Endothelial cell of umbilical vein (primary cell): ENCODE data around the gene NCOA5. TPM values are rescaled to one million over a fixed set of nuclear protein-coding genes. Genes with fewer than 3 reads are reported as not detected.

Experiments used
- BruUV-seq: library from RNA; stranded (reverse); fragments of 400-500 nt; replicated peaks from 2 replicates; lab custom pipeline; 2021; lab: Mats Ljungman, UMichigan
- CTCF ChIA-PET: fragments of 300-600, 350-600 bp; sonication (Branson Sonifier 250); formaldehyde crosslinking; loops from one replicate; lab custom pipeline; 2021; ENCODE audit warnings: antibody characterized with exemption, inconsistent platforms; lab: Charles Lee
- POLR2A ChIA-PET: fragments of 300-600, 350-600 bp; sonication (Branson Sonifier 250); formaldehyde crosslinking; loops from one replicate; lab custom pipeline; 2021; ENCODE audit warnings: antibody characterized with exemption, inconsistent platforms; lab: Charles Lee
- DNase-seq: peaks from one replicate; pipeline ENCODE4 v3.0.0-alpha.2; 2011; ENCODE audit warnings: low read depth, low spot score
- FAIRE-seq: peaks from 2 replicates; lab custom pipeline; 2011; peaks lifted over from hg19 to GRCh38; lab: Jason Lieb, UNC
- H2AFZ ChIP-seq: 2 replicates; pipeline ENCODE4 v1.6.0; 2012; ENCODE audit warnings: low read depth, low read length, control low read depth, inconsistent platforms
- H3K27ac ChIP-seq: 2 replicates; pipeline ENCODE4 v1.5.1; 2011; ENCODE audit warnings: low read depth, mild to moderate bottlenecking, control low read depth, low read length, moderate library complexity; ENCODE audit not compliant: insufficient read depth
- H3K27me3 ChIP-seq, 2 experiments: 2 replicates each; pipeline versions ENCODE4 v1.6.0 to v1.6.1; 2011; ENCODE audit warnings: low read length in 2 of 2, mixed read lengths in 1 of 2; ENCODE audit not compliant: control insufficient read depth in 2 of 2, insufficient read depth in 2 of 2
- H3K36me3 ChIP-seq, 2 experiments: 2 replicates in 1 of 2; 3 replicates in 1 of 2; pipeline ENCODE4 v1.5.1; 2011; ENCODE audit warnings: low read length in 2 of 2, mild to moderate bottlenecking in 1 of 2, moderate library complexity in 1 of 2; ENCODE audit not compliant: control insufficient read depth in 2 of 2, insufficient read depth in 2 of 2; ENCODE audit errors: extremely low read depth in 1 of 2
- H3K4me1 ChIP-seq: 3 replicates; pipeline ENCODE4 v1.5.1; 2011; ENCODE audit warnings: mild to moderate bottlenecking, low read length; ENCODE audit not compliant: control insufficient read depth, insufficient read depth; ENCODE audit errors: extremely low read depth
- H3K4me2 ChIP-seq: 2 replicates; pipeline ENCODE4 v1.6.1; 2011; ENCODE audit warnings: low read length, control low read depth, mixed read lengths; ENCODE audit not compliant: insufficient read depth
- H3K4me3 ChIP-seq, 3 experiments: fragments of 200-600 bp in 1 of 3; sonication (generic), shearing (Covaris generic) in 1 of 3; replicated peaks in 1 of 3; 2 replicates each; pipeline ENCODE4 v1.5.1; 2011 to 2016; ENCODE audit warnings: control low read depth in 3 of 3, low read length in 3 of 3, mild to moderate bottlenecking in 2 of 3, inconsistent platforms in 1 of 3, low read depth in 1 of 3, moderate library complexity in 1 of 3; ENCODE audit not compliant: insufficient read depth in 1 of 3
- H3K79me2 ChIP-seq: 2 replicates; pipeline ENCODE4 v1.6.0; 2012; ENCODE audit warnings: low read length, inconsistent platforms; ENCODE audit not compliant: control insufficient read depth, insufficient read depth
- H3K9ac ChIP-seq: replicated peaks from 2 replicates; pipeline ENCODE3; 2011; ENCODE audit warnings: low read length, control low read depth; ENCODE audit not compliant: insufficient read depth; ENCODE audit errors: extremely low read depth
- H3K9me1 ChIP-seq: replicated peaks from 3 replicates; pipeline ENCODE4 v1.6.0; 2011; ENCODE audit warnings: mild to moderate bottlenecking, low read length; ENCODE audit not compliant: control insufficient read depth, insufficient read depth; ENCODE audit errors: extremely low read depth
- H3K9me3 ChIP-seq: replicated peaks from 2 replicates; pipeline ENCODE4 v1.5.1; 2012; ENCODE audit warnings: low read length, inconsistent platforms; ENCODE audit not compliant: control insufficient read depth, insufficient read depth
- H4K20me1 ChIP-seq: replicated peaks from 2 replicates; pipeline ENCODE3; 2011; ENCODE audit warnings: mild to moderate bottlenecking, low read length; ENCODE audit not compliant: control insufficient read depth, insufficient read depth; ENCODE audit errors: extremely low read depth
- CTCF ChIP-seq, 2 donors: IDR thresholded peaks; 1 replicate in 1 of 2; 2 replicates in 1 of 2; pipeline ENCODE4 v1.5.1; 2011; ENCODE audit warnings: low read length in 2 of 2, mild to moderate bottlenecking in 2 of 2, moderate library complexity in 2 of 2, control low read depth in 1 of 2, inconsistent platforms in 1 of 2, low read depth in 1 of 2; ENCODE audit not compliant: insufficient read depth in 1 of 2; ENCODE audit errors: extremely low read depth in 1 of 2
- EZH2 ChIP-seq: IDR thresholded peaks from 2 replicates; pipeline ENCODE4 v1.6.1; 2012; ENCODE audit warnings: borderline replicate concordance, low read depth, mild to moderate bottlenecking, moderate library complexity, low read length, inconsistent platforms; ENCODE audit not compliant: severe bottlenecking
- FOS ChIP-seq: IDR thresholded peaks from 2 replicates; pipeline ENCODE4 v1.6.1; 2011; ENCODE audit warnings: mild to moderate bottlenecking, low read length, moderate library complexity, borderline replicate concordance; ENCODE audit not compliant: insufficient read depth
- GATA2 ChIP-seq: IDR thresholded peaks from 2 replicates; pipeline ENCODE4 v1.7.0; 2011; ENCODE audit warnings: low read depth, mild to moderate bottlenecking, moderate library complexity, mixed read lengths, low read length; ENCODE audit not compliant: insufficient read length, insufficient read depth
- JUN ChIP-seq: IDR thresholded peaks from 2 replicates; pipeline ENCODE4 v1.6.1; 2011; ENCODE audit warnings: borderline replicate concordance, low read depth; ENCODE audit not compliant: insufficient read length, insufficient read depth
- MAX ChIP-seq: IDR thresholded peaks from 2 replicates; pipeline ENCODE4 v1.6.1; 2011; ENCODE audit not compliant: insufficient read depth, insufficient read length
- MYC ChIP-seq: IDR thresholded peaks from one replicate; pipeline ENCODE4 v1.6.1; 2011; ENCODE audit warnings: mild to moderate bottlenecking, low read depth, low read length
- POLR2A ChIP-seq: IDR thresholded peaks from 2 replicates; pipeline ENCODE4 v1.6.1; 2012; ENCODE audit warnings: low read depth, mild to moderate bottlenecking, control low read depth, low read length
- POLR2AphosphoS5 ChIP-seq: IDR thresholded peaks from 2 replicates; pipeline ENCODE4 v1.6.1; 2012; ENCODE audit warnings: low read depth, mild to moderate bottlenecking, control low read depth, low read length, moderate library complexity; ENCODE audit not compliant: insufficient read depth
- dilution Hi-C: fragments of 300-500 bp; cut with MboI; formaldehyde crosslinking; loops from one replicate; pipeline ENCODE4 v1.15.0; 2019; ENCODE audit warnings: low sequenced_read_pairs; ENCODE audit not compliant: extremely low pct_ligation_motif_present
- intact Hi-C: fragments of 100-400 bp; cut with micrococcal nuclease; formaldehyde crosslinking; loops from one replicate; pipeline ENCODE4 v1.10.0; 2022
- polyA plus RNA-seq, 4 experiments: library from polyadenylated mRNA; depleted of rRNA in 3 of 4; stranded (reverse) in 3 of 4; unstranded in 1 of 4; fragments of >200 nt; gene quantifications; 2 replicates each; pipeline versions ENCODE4 v1.2.1 to v1.2.3, GENCODE V29; 2011 to 2012; ENCODE audit warnings: missing spikeins in 1 of 4
- total RNA-seq: library from RNA; stranded (reverse); gene quantifications from 2 replicates; pipeline ENCODE4 v1.2.3, GENCODE V29; 2021

NCOA5 gene
- total and polyA plus RNA-seq, 2 donors (not counting 3 experiments of a cell fraction or from before 2014, with no cell fraction given), result 32.0 to 39.5 TPM

GRCh38 chr20:46046588-46047310 is 43.0 kb downstream of the NCOA5 start:
- no peaks in the 10 kb centered on the region for H3K9me3 ChIP-seq
- H3K27ac ChIP-seq, result no peak overlapping the region
- no peaks in the 10 kb centered on the region for H3K9me1 ChIP-seq
- no peak overlapping the region for H2AFZ ChIP-seq
- no peaks in the 10 kb centered on the region for H4K20me1 ChIP-seq
- ChIA-PET CTCF (no interaction called here), POLR2A (no interaction called here)
- H3K79me2 ChIP-seq, result no peaks in the 10 kb centered on the region
- BruUV-seq, result no TSS peak
- no peak overlapping the region for H3K4me2 ChIP-seq
- TF ChIP-seq CTCF (IDR thresholded peaks at IDR 0.05; ENCODE audit: extremely low read depth in 1 of 2, insufficient read depth in 1 of 2, low read depth in 1 of 2, low read length in 2 of 2), result no peak
- TF ChIP-seq FOS, result no peak
- no peak for TF ChIP-seq JUN
- no peak for TF ChIP-seq POLR2A
- no peak for TF ChIP-seq MAX
- TF ChIP-seq EZH2, result no peak
- TF ChIP-seq GATA2, result no peak
- TF ChIP-seq POLR2AphosphoS5, result no peak
- TF ChIP-seq MYC, result no peak
- H3K9ac ChIP-seq, result no peak overlapping the region
- H3K27me3 ChIP-seq, result no peaks in the 10 kb centered on the region
- H3K4me3 ChIP-seq, result no peak overlapping the region
- dilution Hi-C loops (no loop called here), intact Hi-C loops (no loop called here)
- FAIRE-seq (no peak), DNase-seq (no peak)
- H3K4me1 ChIP-seq, result no peaks in the 10 kb centered on the region
- H3K36me3 ChIP-seq, result no peaks in the 10 kb centered on the region
